Measurements from ENCODE around the gene TUT1. TPM values are rescaled to one million over a fixed set of nuclear protein-coding genes. Genes with fewer than 3 reads are reported as not detected.
A peak's percentile ranks its signal among the peaks of the same experiment; 100 is the strongest.
"Not testable (repeated sequence)": the region's sequence is repeated elsewhere in the genome, so short reads cannot be mapped to it uniquely, and the experiment has no call there.

TUT1 gene
- 14.6 TPM for polyA plus RNA-seq (2013, experiment 1 of 2; ENCODE audit: insufficient read length)
- 13.5 TPM for polyA plus RNA-seq (2013, experiment 2 of 2; ENCODE audit: insufficient read length)

GRCh38 chr11:62591448-62592145 lies at the start of gene TUT1:
TUT1 (minus strand) TSS chr11:62591523; CDS start chr11:62591485, 38 bp downstream.
- DNase-seq: peak; percentile 99

- no peak for DNase-seq
Observed at GRCh38 chr11:62632492-62632891, 41.2 kb upstream of the TUT1 start.

- no peak for DNase-seq
Observed at GRCh38 chr11:62627713-62628112, 36.4 kb upstream of the TUT1 start.

GRCh38 chr11:62622476-62623089 lies 31.3 kb upstream of the TUT1 start:
- DNase-seq: no peak

GRCh38 chr11:62621567-62622470 lies 30.5 kb upstream of the TUT1 start, which contains the start of gene B3GAT3:
B3GAT3 (minus strand) TSS chr11:62621986; CDS start chr11:62621947, 39 bp downstream.
- peak; percentile 97 for DNase-seq

GRCh38 chr11:62621027-62621566 lies 29.8 kb upstream of the TUT1 start:
- no peak for DNase-seq

- not testable (repeated sequence) for DNase-seq
Observed at GRCh38 chr11:62616957-62617356, 25.6 kb upstream of the TUT1 start.

GRCh38 chr11:62615521-62615920 lies 24.2 kb upstream of the TUT1 start:
- DNase-seq: no peak

GRCh38 chr11:62614275-62614674 lies 23.0 kb upstream of the TUT1 start:
- DNase-seq: no peak

GRCh38 chr11:62613291-62613778 lies 22.0 kb upstream of the TUT1 start:
- no peak for DNase-seq

GRCh38 chr11:62612366-62613290 lies 21.3 kb upstream of the TUT1 start, which contains the start of the genes EML3 and ROM1:
EML3 (minus strand) TSS chr11:62612775; CDS start chr11:62612457, 318 bp downstream.
ROM1 (plus strand) TSS chr11:62613257; CDS start chr11:62613282, 25 bp downstream.
- DNase-seq: peak; percentile 79

- peak; percentile 55 for DNase-seq
Observed at GRCh38 chr11:62611705-62612365, 20.5 kb upstream of the TUT1 start.

GRCh38 chr11:62610814-62611704 lies 19.7 kb upstream of the TUT1 start:
- no peak for DNase-seq

GRCh38 chr11:62610403-62610802 lies 19.1 kb upstream of the TUT1 start:
- DNase-seq: no peak

- DNase-seq: no peak
Observed at GRCh38 chr11:62608776-62609175, 17.5 kb upstream of the TUT1 start.

- DNase-seq: no peak
Observed at GRCh38 chr11:62607714-62608113, 16.4 kb upstream of the TUT1 start.

- no peak for DNase-seq
Observed at GRCh38 chr11:62605902-62606301, 14.6 kb upstream of the TUT1 start.

- DNase-seq: no peak
Observed at GRCh38 chr11:62605467-62605866, 14.1 kb upstream of the TUT1 start.

GRCh38 chr11:62604460-62605120 lies 13.3 kb upstream of the TUT1 start:
- no peak for DNase-seq
